K562 (cell line): ENCODE measurements around the gene PRDX2. TPM values are rescaled to one million over a fixed set of nuclear protein-coding genes. Genes with fewer than 3 reads are reported as not detected.

Experiments used
- ARID4B ChIP-seq: sonication (generic); formaldehyde crosslinking; IDR thresholded peaks from 2 replicates; pipeline ENCODE4 v1.8.0; 2022; ENCODE audit warnings: mild to moderate bottlenecking, missing genetic modification reagents
- ARNT ChIP-seq, 2 experiments: fragments of 450-650 bp; IDR thresholded peaks; 2 replicates each; pipeline ENCODE4 v1.6.1; 2016; ENCODE audit warnings: mild to moderate bottlenecking in 1 of 2
- EHMT2 ChIP-seq: fragments of 450-650 bp; IDR thresholded peaks from 2 replicates; pipeline ENCODE4 v1.6.1; 2018; ENCODE audit warnings: antibody characterized with exemption
- ELK1 ChIP-seq: sonication (generic); formaldehyde crosslinking; IDR thresholded peaks from 2 replicates; pipeline ENCODE4 v1.8.1; 2022; ENCODE audit warnings: missing genetic modification reagents
- HCFC1 ChIP-seq: IDR thresholded peaks from 2 replicates; pipeline ENCODE4 v1.6.1; 2012; ENCODE audit warnings: low read depth, low read length, improper control_type of control experiment
- KAT7 ChIP-seq: sonication (generic); formaldehyde crosslinking; IDR thresholded peaks from 2 replicates; pipeline ENCODE4 v1.8.0; 2022; ENCODE audit warnings: missing genetic modification reagents, mild to moderate bottlenecking, borderline replicate concordance
- MAFG ChIP-seq: fragments of 450-650 bp; conservative IDR thresholded peaks from 2 replicates; pipeline ENCODE4 v1.6.1; 2016; ENCODE audit warnings: missing genetic modification characterization, missing compliant biosample characterization
- MYNN ChIP-seq, 2 experiments: sonication (generic); formaldehyde crosslinking in 1 of 2; IDR thresholded peaks; 2 replicates each; pipeline versions ENCODE4 v1.5.0 to v1.6.1; 2016 to 2020; ENCODE audit warnings: antibody characterized with exemption in 1 of 2, missing genetic modification reagents in 1 of 2
- NR2C1 ChIP-seq, 2 experiments: fragments of 450-650 bp; IDR thresholded peaks; 2 replicates each; pipeline ENCODE4 v1.6.1; 2017; ENCODE audit warnings: mild to moderate bottlenecking in 2 of 2, antibody characterized with exemption in 1 of 2, inconsistent platforms in 1 of 2, missing compliant biosample characterization in 1 of 2, missing genetic modification characterization in 1 of 2
- POLR3A ChIP-seq: IDR thresholded peaks from 2 replicates; pipeline ENCODE4 v1.6.1; 2011; ENCODE audit warnings: borderline replicate concordance, mild to moderate bottlenecking, moderate library complexity; ENCODE audit not compliant: insufficient read length, insufficient read depth; ENCODE audit errors: extremely low read depth
- PURB ChIP-seq: sonication (generic); formaldehyde crosslinking; IDR thresholded peaks from 2 replicates; pipeline ENCODE4 v1.9.0; 2021; ENCODE audit warnings: low read depth, mild to moderate bottlenecking, missing genetic modification reagents
- SIRT6 ChIP-seq: IDR thresholded peaks from one replicate; pipeline ENCODE4 v1.6.1; 2012; ENCODE audit warnings: low read depth, mild to moderate bottlenecking, control low read depth, inconsistent platforms, low read length, moderate library complexity
- SNAPC5 ChIP-seq: fragments of 250-450 bp; sonication (Bioruptor Pico); IDR thresholded peaks from 2 replicates; pipeline ENCODE4 v1.8.0; 2021; ENCODE audit warnings: moderate library complexity, mild to moderate bottlenecking, inconsistent platforms
- SREBF1 ChIP-seq: fragments of 150-350 bp; IDR thresholded peaks from 2 replicates; pipeline ENCODE4 v1.6.1; 2014; ENCODE audit warnings: antibody characterized with exemption, low read depth, low read length, borderline replicate concordance
- STAT5A ChIP-seq: IDR thresholded peaks from 2 replicates; pipeline ENCODE4 v1.6.1; 2012; ENCODE audit warnings: low read length, inconsistent platforms, borderline replicate concordance
- ZBTB43 ChIP-seq: sonication (generic); formaldehyde crosslinking; IDR thresholded peaks from 2 replicates; pipeline ENCODE4 v1.8.0; 2023; ENCODE audit warnings: mild to moderate bottlenecking, missing genetic modification reagents
- ZC3H4 ChIP-seq: sonication (generic); formaldehyde crosslinking; IDR thresholded peaks from 2 replicates; pipeline ENCODE4 v1.9.0; 2021; ENCODE audit warnings: missing genetic modification reagents, borderline replicate concordance
- ZNF197 ChIP-seq: fragments of 200-800 bp; sonication (Bioruptor generic); IDR thresholded peaks from 2 replicates; pipeline ENCODE4 v1.6.1; 2016; ENCODE audit warnings: low read depth, missing genetic modification characterization, missing compliant biosample characterization
- ZNF274 ChIP-seq: IDR thresholded peaks from 2 replicates; pipeline ENCODE4 v1.6.1; 2011; ENCODE audit warnings: low read depth, mild to moderate bottlenecking, low read length, moderate library complexity, borderline replicate concordance
- ZNF75A ChIP-seq: fragments of 450-650 bp; formaldehyde crosslinking; IDR thresholded peaks from 2 replicates; pipeline ENCODE4 v1.4.0; 2020; ENCODE audit warnings: mild to moderate bottlenecking
- ZNF77 ChIP-seq: fragments of 250-450 bp; sonication (Bioruptor Pico); IDR thresholded peaks from 2 replicates; pipeline ENCODE4 v1.5.0; 2020
- ZSCAN29 ChIP-seq: fragments of 450-650 bp; IDR thresholded peaks from 2 replicates; pipeline ENCODE4 v1.6.1; 2017
- polyA plus RNA-seq, 8 experiments: library from polyadenylated mRNA; depleted of rRNA in 4 of 8; stranded (reverse) in 5 of 8; unstranded in 3 of 8; fragments of >200 nt; fragmentation: Nextera tagmentation in 2 of 8; fragmentation: Illumina TruSeq in 1 of 8; extraction: Ambion mirVana in 2 of 8; extraction: Trizol in 1 of 8; gene quantifications; 2 replicates each; pipeline versions ENCODE4 v1.2.1 to v1.2.3, GENCODE V29; 2011 to 2014; ENCODE audit warnings: inconsistent platforms in 1 of 8, missing spikeins in 1 of 8
- total RNA-seq, 7 experiments: library from RNA; depleted of rRNA in 6 of 7; stranded (reverse); fragments of >200 nt in 6 of 7; fragmentation: Illumina TruSeq in 2 of 7; extraction: Trizol in 2 of 7; gene quantifications; 2 replicates each; pipeline versions ENCODE4 v1.2.1 to v1.2.3, GENCODE V29; 2011 to 2021; ENCODE audit warnings: low replicate concordance in 1 of 7

The PRDX2 gene
- total and polyA plus RNA-seq, 9 of the 15 experiments (the other 6 are each of a cell fraction or from before 2014, with no cell fraction given), result 206 to 1,183 (median 415) TPM

GRCh38 chr19:12777217-12778016, 24.2 kb downstream of the PRDX2 start (continued):
- no peak for TF ChIP-seq ZSCAN29
- no peak for TF ChIP-seq SREBF1
- TF ChIP-seq POLR3A, result no peak
- TF ChIP-seq ZC3H4 (CRISPR knock-in tag), result no peak
- TF ChIP-seq NR2C1 (IDR thresholded peaks at IDR 0.05), result no peak
- no peak for TF ChIP-seq NR2C1 (tag; IDR thresholded peaks at IDR 0.05)
- no peak for TF ChIP-seq ZNF77 (CRISPR knock-in tag)
- no peak for TF ChIP-seq ZNF274
- no peak for TF ChIP-seq SIRT6
- no peak for TF ChIP-seq ELK1 (CRISPR knock-in tag)
- TF ChIP-seq ZNF75A, result no peak
- no peak for TF ChIP-seq EHMT2
- TF ChIP-seq MYNN (IDR thresholded peaks at IDR 0.05), result no peak
- no peak for TF ChIP-seq MYNN (CRISPR knock-in tag; IDR thresholded peaks at IDR 0.05)
- TF ChIP-seq ARID4B, result no peak
- no peak for TF ChIP-seq SNAPC5 (CRISPR knock-in tag)
- TF ChIP-seq ARNT (IDR thresholded peaks at IDR 0.05), result no peak
- TF ChIP-seq ZNF197, result no peak
- TF ChIP-seq STAT5A, result no peak
- TF ChIP-seq ZBTB43, result no peak
- TF ChIP-seq KAT7 (CRISPR knock-in tag), result no peak
- no peak for TF ChIP-seq PURB (CRISPR knock-in tag)
- peak; percentile 22; the same call in 1 of the 2 replicates for TF ChIP-seq HCFC1
- TF ChIP-seq MAFG (tag), result no peak
